Spleen (tissue), 11 donors: ENCODE results near the gene SLC38A10. TPM values are rescaled to one million over a fixed set of nuclear protein-coding genes. Genes with fewer than 3 reads are reported as not detected.
A peak's percentile ranks its signal among the peaks of the same experiment; 100 is the strongest.

ENCODE experiments used
- DNase-seq: peaks from one replicate; pipeline ENCODE4 v3.0.0-alpha.2; 2020
- H3K27ac ChIP-seq, 8 donors: fragments of 200-600 bp; sonication (generic) in 7 of 8; 1 replicate in 4 of 8; 2 replicates in 4 of 8; pipeline versions ENCODE4 v1.5.0 to v1.8.0; 2016 to 2021; ENCODE audit warnings: inconsistent platforms in 4 of 8, mild to moderate bottlenecking in 4 of 8, moderate library complexity in 1 of 8
- H3K27me3 ChIP-seq, 7 donors: fragments of 200-600 bp; sonication (generic) in 6 of 7; replicated peaks in 1 of 7; 1 replicate in 4 of 7; 2 replicates in 3 of 7; pipeline versions ENCODE4 v1.5.0 to v1.8.0; 2016 to 2021; ENCODE audit warnings: inconsistent platforms in 3 of 7, mild to moderate bottlenecking in 1 of 7
- H3K36me3 ChIP-seq, 6 donors: fragments of 200-600 bp; sonication (generic) in 5 of 6; 1 replicate in 4 of 6; 2 replicates in 2 of 6; pipeline versions ENCODE4 v1.5.0 to v1.8.0; 2016 to 2021; ENCODE audit warnings: inconsistent platforms in 2 of 6
- H3K4me1 ChIP-seq, 6 donors: fragments of 200-600 bp; sonication (generic) in 5 of 6; 1 replicate in 3 of 6; 2 replicates in 3 of 6; pipeline versions ENCODE4 v1.5.0 to v1.8.0; 2016 to 2021; ENCODE audit warnings: inconsistent platforms in 3 of 6
- H3K4me3 ChIP-seq, 8 donors: fragments of 200-600 bp; sonication (generic) in 7 of 8; 1 replicate in 4 of 8; 2 replicates in 4 of 8; pipeline versions ENCODE4 v1.5.0 to v1.8.0; 2016 to 2021; ENCODE audit warnings: inconsistent platforms in 4 of 8, mild to moderate bottlenecking in 4 of 8, moderate library complexity in 2 of 8
- H3K9me3 ChIP-seq, 8 donors: fragments of 200-600 bp; sonication (generic) in 7 of 8; 1 replicate in 4 of 8; 2 replicates in 4 of 8; pipeline versions ENCODE4 v1.5.0 to v1.8.0; 2016 to 2021; ENCODE audit warnings: inconsistent platforms in 4 of 8
- POLR2A ChIP-seq, 3 donors: fragments of 450-650 bp; IDR thresholded peaks; one replicate each; pipeline ENCODE4 v1.5.1; 2017; ENCODE audit warnings: antibody characterized with exemption in 3 of 3, mild to moderate bottlenecking in 1 of 3
- POLR2AphosphoS5 ChIP-seq, 3 donors: sonication (generic); formaldehyde crosslinking; IDR thresholded peaks; one replicate each; pipeline ENCODE4 v1.5.1; 2017; ENCODE audit warnings: antibody characterized with exemption in 3 of 3
- WGBS, 5 donors: extraction: QIAGEN DNeasy Blood & Tissue Kit in 3 of 5; methylation state at CpG; one replicate each; pipeline versions ENCODE4 v1.1.5 to v1.1.7; 2013 to 2018; 5-methylcytosine and 5-hydroxymethylcytosine counted together
- intact Hi-C: fragments of 100-400 bp; cut with DNase I; formaldehyde crosslinking; loops from one replicate; pipeline ENCODE4 v1.15.0; 2023; ENCODE audit warnings: low total_unique reads
- polyA plus RNA-seq, 3 donors: library from polyadenylated mRNA; stranded (reverse); fragments of 200-250 nt; gene quantifications; one replicate each; pipeline ENCODE4 v1.2.1, GENCODE V29; 2013
- total RNA-seq, 7 donors: library from RNA; depleted of rRNA in 3 of 7; stranded (reverse); fragments of >200 nt in 3 of 7; fragmentation: NEBNext Ultra II Directional in 4 of 7; extraction: Animal tissue kit (Norgen Biotek cat#: 25700) in 4 of 7; gene quantifications; one replicate each; pipeline versions ENCODE4 v1.1.0 to v1.2.1, GENCODE V29; 2016 to 2021
- TF ChIP-seq, protein P1 (sequence below), 11 experiments: fragments of 200-600 bp in 7 of 11; fragments of 450-650 bp in 4 of 11; sonication (generic) in 4 of 11; IDR thresholded peaks in 8 of 11; conservative IDR thresholded peaks in 3 of 11; 1 replicate in 7 of 11; 2 replicates in 4 of 11; pipeline versions ENCODE4 v1.4.0 to v1.8.0; 2016 to 2021; ENCODE audit warnings: antibody characterized with exemption in 11 of 11, inconsistent platforms in 4 of 11, mild to moderate bottlenecking in 1 of 11
- donor health status: healthy with polysubstance abuse.
- donor health status: DM: no; HTN: no; CAD: no; lungs with moderate emphysema.
- donor health status: DM: no; HTN: no; CAD: no.
- donor health status: Bipolar disorder and iron deficiency.
- donor health status: healthy.
- donor health status: DM: no; HTN: no; CAD: no.
- donor health status: DM: yes; HTN: yes; CAD: no.

The SLC38A10 gene
- total and polyA plus RNA-seq, 10 donors: 54.9 to 112 (median 86.6) TPM

DNA sequence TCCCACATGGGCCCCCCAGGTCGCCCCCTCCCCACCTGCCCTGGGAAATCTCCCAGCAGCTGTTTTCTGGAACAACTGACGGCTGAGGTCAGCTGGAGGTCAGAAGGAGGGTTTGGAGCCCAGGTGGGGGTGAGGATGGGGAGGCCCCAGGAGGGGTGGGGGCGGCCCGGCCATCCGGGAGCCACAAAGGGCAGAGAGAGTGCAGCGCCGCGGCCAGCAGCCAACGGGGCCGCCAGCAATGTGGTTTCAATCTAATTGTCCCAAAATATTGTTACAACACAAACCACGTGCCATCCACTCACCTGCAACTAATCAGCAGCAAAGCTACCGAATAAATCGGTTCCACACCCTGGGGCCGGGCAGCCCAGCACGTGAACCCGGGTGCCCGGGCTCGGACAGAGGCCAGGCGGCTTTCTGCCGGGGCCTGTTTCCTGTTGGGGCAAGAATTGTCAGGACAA lies 28.3 kb upstream of the SLC38A10 start:
- TF ChIP-seq POLR2A (IDR thresholded peaks at IDR 0.05) (no peak), POLR2AphosphoS5 (IDR thresholded peaks at IDR 0.05) (no peak)
- TF ChIP-seq, protein P1, sequence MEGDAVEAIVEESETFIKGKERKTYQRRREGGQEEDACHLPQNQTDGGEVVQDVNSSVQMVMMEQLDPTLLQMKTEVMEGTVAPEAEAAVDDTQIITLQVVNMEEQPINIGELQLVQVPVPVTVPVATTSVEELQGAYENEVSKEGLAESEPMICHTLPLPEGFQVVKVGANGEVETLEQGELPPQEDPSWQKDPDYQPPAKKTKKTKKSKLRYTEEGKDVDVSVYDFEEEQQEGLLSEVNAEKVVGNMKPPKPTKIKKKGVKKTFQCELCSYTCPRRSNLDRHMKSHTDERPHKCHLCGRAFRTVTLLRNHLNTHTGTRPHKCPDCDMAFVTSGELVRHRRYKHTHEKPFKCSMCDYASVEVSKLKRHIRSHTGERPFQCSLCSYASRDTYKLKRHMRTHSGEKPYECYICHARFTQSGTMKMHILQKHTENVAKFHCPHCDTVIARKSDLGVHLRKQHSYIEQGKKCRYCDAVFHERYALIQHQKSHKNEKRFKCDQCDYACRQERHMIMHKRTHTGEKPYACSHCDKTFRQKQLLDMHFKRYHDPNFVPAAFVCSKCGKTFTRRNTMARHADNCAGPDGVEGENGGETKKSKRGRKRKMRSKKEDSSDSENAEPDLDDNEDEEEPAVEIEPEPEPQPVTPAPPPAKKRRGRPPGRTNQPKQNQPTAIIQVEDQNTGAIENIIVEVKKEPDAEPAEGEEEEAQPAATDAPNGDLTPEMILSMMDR (IDR thresholded peaks at IDR 0.05 in 8 of 11, conservative IDR thresholded peaks at IDR 0.05 in 3 of 11): no peak
- H3K27ac ChIP-seq: no peak overlapping the region
- no peaks in the 10 kb centered on the region for H3K36me3 ChIP-seq
- no peaks in the 10 kb centered on the region for H3K9me3 ChIP-seq
- no peak for DNase-seq
- H3K4me1 ChIP-seq: peaks cover 0 to 57% (median 23%) of the 10 kb centered on the region in 6 donors
- peaks cover 0 to 17% (median 0%) of the 10 kb centered on the region in 7 donors for H3K27me3 ChIP-seq
- intact Hi-C loops: no loop called here
- 45 to 77% (median 54%) methylated on average over 19 to 20 of the region's 20 CpGs for WGBS, 5 donors
- no peak overlapping the region for H3K4me3 ChIP-seq

- H3K36me3 ChIP-seq: no peaks in the 10 kb centered on the region
- WGBS, 5 donors: 80 to 87% (median 84%) methylated on average over 4 to 10 of the region's 10 CpGs
- intact Hi-C loops: no loop called here
Observed at GRCh38 chr17:81323083-81323369, 27.9 kb upstream of the SLC38A10 start.

DNA sequence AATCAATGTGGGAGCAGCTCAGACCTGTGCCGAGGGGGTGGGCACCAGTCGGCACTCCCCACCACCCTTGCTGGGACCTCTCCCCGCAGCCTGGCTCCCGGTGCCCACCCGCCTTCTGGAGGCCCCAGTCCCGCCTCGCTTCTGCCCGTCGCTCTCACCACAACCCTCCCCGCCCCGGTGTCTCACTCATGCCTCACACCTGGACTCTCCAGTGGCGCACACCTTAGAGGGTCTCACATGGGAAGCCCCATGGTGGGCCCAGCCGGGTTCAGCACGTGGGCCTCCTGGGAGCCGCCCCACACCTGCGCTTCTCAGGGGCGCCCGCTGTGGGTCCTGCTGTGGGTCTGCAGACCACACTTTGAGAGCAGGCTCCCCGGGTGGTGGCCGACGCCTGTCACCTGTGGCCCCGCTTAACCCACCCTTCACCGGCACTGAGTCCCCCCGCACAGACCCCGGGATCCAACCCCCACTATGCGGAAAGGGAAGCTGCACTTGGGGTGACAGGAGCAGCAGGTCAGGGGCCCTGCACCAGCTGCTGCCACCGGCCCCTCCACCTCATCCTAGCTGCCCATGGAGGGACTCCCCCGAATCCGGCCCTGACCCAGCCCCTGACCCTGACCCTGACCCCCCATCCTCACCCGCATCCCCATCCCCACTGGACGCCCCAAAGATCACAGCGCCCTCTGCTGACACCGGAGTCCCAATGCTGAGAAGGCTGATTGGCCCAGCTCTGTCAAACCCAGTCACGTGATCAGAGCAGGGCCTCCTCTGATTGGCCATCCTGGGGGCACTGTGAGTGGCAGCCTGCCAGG lies 27.4 kb upstream of the SLC38A10 start:
- H3K9me3 ChIP-seq: no peaks in the 10 kb centered on the region
- no peaks in the 10 kb centered on the region for H3K36me3 ChIP-seq
- intact Hi-C loops: no loop called here
- H3K4me3 ChIP-seq: no peak overlapping the region
- peaks cover 0 to 10% (median 0%) of the 10 kb centered on the region in 7 donors for H3K27me3 ChIP-seq
- peaks cover 0 to 47% (median 18%) of the 10 kb centered on the region in 6 donors for H3K4me1 ChIP-seq
- 87 to 90% (median 89%) methylated on average over 21 to 34 of the region's 34 CpGs for WGBS, 5 donors
- DNase-seq: no peak
- H3K27ac ChIP-seq: no peak overlapping the region
- TF ChIP-seq, protein P1 (IDR thresholded peaks at IDR 0.05 in 8 of 11, conservative IDR thresholded peaks at IDR 0.05 in 3 of 11): peak in 6 of 11 experiments; percentile 13 to 40 (median 29)
- TF ChIP-seq POLR2AphosphoS5 (IDR thresholded peaks at IDR 0.05): no peak
- TF ChIP-seq POLR2A (IDR thresholded peaks at IDR 0.05): no peak

More at GRCh38 chr17:81323083-81323369, 27.9 kb upstream of the SLC38A10 start:
- no peak overlapping the region for H3K4me3 ChIP-seq
- no peak for TF ChIP-seq POLR2A (IDR thresholded peaks at IDR 0.05)
- TF ChIP-seq, protein P1 (IDR thresholded peaks at IDR 0.05 in 8 of 11, conservative IDR thresholded peaks at IDR 0.05 in 3 of 11): no peak
- TF ChIP-seq POLR2AphosphoS5 (IDR thresholded peaks at IDR 0.05): no peak
- no peak for DNase-seq
- no peak overlapping the region for H3K27ac ChIP-seq
- H3K9me3 ChIP-seq: no peaks in the 10 kb centered on the region
- H3K4me1 ChIP-seq: peaks cover 0 to 53% (median 20%) of the 10 kb centered on the region in 6 donors
- peaks cover 0 to 13% (median 0%) of the 10 kb centered on the region in 7 donors for H3K27me3 ChIP-seq

DNA sequence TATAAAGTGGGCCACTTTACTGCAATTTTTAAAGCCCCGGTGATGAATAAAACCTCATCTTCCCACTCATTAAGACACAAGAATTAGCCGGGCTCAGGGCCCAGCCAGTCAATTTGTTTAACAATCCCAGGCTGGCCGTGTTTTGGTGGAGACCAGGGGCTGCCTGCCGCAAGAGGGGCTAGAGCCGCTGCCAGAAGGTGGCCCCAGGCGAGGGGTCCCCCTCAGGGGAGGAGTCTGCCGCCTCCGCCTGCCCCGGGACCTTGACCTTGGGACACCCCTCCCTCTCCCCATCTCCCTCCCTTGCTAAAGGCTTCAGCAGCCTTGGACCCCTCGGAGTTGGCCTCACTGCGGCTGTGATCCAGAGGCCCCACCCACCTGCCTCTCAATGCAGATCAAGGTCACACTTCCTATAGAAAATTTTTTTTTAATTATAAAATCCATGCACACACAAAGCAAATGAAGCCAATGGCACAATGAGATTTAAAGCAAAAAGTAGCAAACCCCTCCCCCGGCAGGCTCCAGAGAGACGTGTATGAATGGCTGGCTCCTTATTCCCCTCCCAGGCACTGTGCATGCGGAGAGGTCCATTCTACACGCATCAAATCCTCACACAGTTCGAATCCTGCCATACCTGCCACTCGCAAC lies 23.0 kb upstream of the SLC38A10 start:
- TF ChIP-seq, protein P1 (IDR thresholded peaks at IDR 0.05 in 8 of 11, conservative IDR thresholded peaks at IDR 0.05 in 3 of 11): no peak
- TF ChIP-seq POLR2A (IDR thresholded peaks at IDR 0.05): no peak
- TF ChIP-seq POLR2AphosphoS5 (IDR thresholded peaks at IDR 0.05): no peak
- no peak overlapping the region for H3K4me3 ChIP-seq
- WGBS, 5 donors: 66 to 80% (median 73%) methylated on average over 17 of the region's 17 CpGs
- intact Hi-C loops: no loop called here
- H3K27me3 ChIP-seq: peaks cover 0 to 7% (median 0%) of the 10 kb centered on the region in 7 donors
- H3K9me3 ChIP-seq: no peaks in the 10 kb centered on the region
- no peak overlapping the region for H3K27ac ChIP-seq
- no peak for DNase-seq
- H3K36me3 ChIP-seq: no peaks in the 10 kb centered on the region
- peaks cover 7 to 36% (median 21%) of the 10 kb centered on the region in 6 donors for H3K4me1 ChIP-seq
